Measurements from ENCODE around the gene NXPH1.

The NXPH1 gene

GRCh38 chr7:8515640-8516185 lies 82.3 kb downstream of the NXPH1 start:
- Mint-ChIP-seq H3K4me1 (peaks cover 6% of the 10 kb centered on the region), H3K27me3 (ENCODE audit: low read depth) (peaks cover 12% of the 10 kb centered on the region), H3K9me3 (no peaks in the 10 kb centered on the region), H3K4me3 (no peak overlapping the region), H3K36me3 (ENCODE audit: low read depth) (no peaks in the 10 kb centered on the region), H3K27ac (no peak overlapping the region)
- no peak for TF ChIP-seq CTCF (IDR thresholded peaks at IDR 0.05; ENCODE audit: unreplicated experiment in 3 of 3)

DNA sequence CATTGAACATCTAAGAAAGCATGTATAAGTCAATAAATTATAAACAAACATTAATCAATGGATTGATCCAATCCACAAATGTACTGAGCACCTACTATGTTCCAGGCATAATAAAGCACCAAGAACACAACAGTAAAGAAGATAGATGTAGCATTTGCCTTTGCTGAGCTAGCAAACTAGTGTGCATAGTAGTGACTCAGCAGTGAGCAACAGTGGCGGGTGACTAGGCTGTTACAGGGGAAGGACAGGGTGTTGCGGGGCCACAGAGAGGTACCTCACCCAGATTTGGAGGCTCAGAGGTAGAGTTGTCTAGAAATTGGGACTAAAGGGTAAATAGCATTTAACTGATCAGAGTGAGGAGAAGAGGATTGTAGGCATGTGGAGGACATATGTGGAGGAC lies 83.6 kb downstream of the NXPH1 start:
- peaks cover 2% of the 10 kb centered on the region for H3K4me1 Mint-ChIP-seq
- peaks cover 13% of the 10 kb centered on the region for H3K27me3 Mint-ChIP-seq (ENCODE audit: low read depth)
- H3K27ac Mint-ChIP-seq: no peak overlapping the region
- no peaks in the 10 kb centered on the region for H3K9me3 Mint-ChIP-seq
- no peaks in the 10 kb centered on the region for H3K36me3 Mint-ChIP-seq (ENCODE audit: low read depth)
- no peak overlapping the region for H3K4me3 Mint-ChIP-seq
- no peak for TF ChIP-seq CTCF (IDR thresholded peaks at IDR 0.05; ENCODE audit: unreplicated experiment in 3 of 3)

GRCh38 chr7:8528311-8528710 lies 94.9 kb downstream of the NXPH1 start:
- no peak for TF ChIP-seq CTCF (IDR thresholded peaks at IDR 0.05; ENCODE audit: unreplicated experiment in 3 of 3)
- Mint-ChIP-seq H3K4me1 (no peaks in the 10 kb centered on the region), H3K9me3 (peaks cover 12% of the 10 kb centered on the region), H3K27me3 (ENCODE audit: low read depth) (peaks cover 22% of the 10 kb centered on the region), H3K4me3 (no peak overlapping the region), H3K27ac (no peak overlapping the region), H3K36me3 (ENCODE audit: low read depth) (no peaks in the 10 kb centered on the region)

- no peaks in the 10 kb centered on the region for H3K4me1 Mint-ChIP-seq
- H3K4me3 Mint-ChIP-seq: no peak overlapping the region
- no peaks in the 10 kb centered on the region for H3K36me3 Mint-ChIP-seq (ENCODE audit: low read depth)
- no peak for TF ChIP-seq CTCF (IDR thresholded peaks at IDR 0.05; ENCODE audit: unreplicated experiment in 3 of 3)
- H3K27ac Mint-ChIP-seq: no peak overlapping the region
- H3K9me3 Mint-ChIP-seq: peaks cover 1% of the 10 kb centered on the region
- H3K27me3 Mint-ChIP-seq (ENCODE audit: low read depth): peaks cover 24% of the 10 kb centered on the region
Observed at GRCh38 chr7:8531991-8532515, 98.6 kb downstream of the NXPH1 start.

DNA sequence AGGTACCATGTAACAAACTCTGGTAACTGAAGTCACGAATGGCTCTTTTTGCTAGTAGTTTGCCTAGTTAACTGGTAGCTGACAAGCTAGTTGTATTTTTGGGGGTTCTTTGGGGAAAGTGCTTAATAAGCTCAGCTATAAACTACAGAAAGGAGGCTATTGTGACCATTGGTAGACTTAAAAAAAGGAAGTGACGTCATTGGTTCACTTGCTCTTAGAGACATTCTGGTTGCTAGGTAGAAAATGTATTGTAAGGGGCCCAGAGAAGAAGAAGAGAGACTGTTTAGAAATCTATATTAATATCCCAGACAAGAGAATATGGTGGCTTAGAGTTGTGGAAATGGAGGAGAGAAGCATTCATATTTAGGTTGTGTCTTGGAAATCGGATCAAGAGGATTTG lies 103.0 kb downstream of the NXPH1 start:
- no peak overlapping the region for H3K27ac Mint-ChIP-seq
- no peak for TF ChIP-seq CTCF (IDR thresholded peaks at IDR 0.05; ENCODE audit: unreplicated experiment in 3 of 3)
- no peak overlapping the region for H3K4me3 Mint-ChIP-seq
- no peaks in the 10 kb centered on the region for H3K36me3 Mint-ChIP-seq (ENCODE audit: low read depth)
- peaks cover 10% of the 10 kb centered on the region for H3K27me3 Mint-ChIP-seq (ENCODE audit: low read depth)
- no peaks in the 10 kb centered on the region for H3K4me1 Mint-ChIP-seq
- H3K9me3 Mint-ChIP-seq: no peaks in the 10 kb centered on the region

DNA sequence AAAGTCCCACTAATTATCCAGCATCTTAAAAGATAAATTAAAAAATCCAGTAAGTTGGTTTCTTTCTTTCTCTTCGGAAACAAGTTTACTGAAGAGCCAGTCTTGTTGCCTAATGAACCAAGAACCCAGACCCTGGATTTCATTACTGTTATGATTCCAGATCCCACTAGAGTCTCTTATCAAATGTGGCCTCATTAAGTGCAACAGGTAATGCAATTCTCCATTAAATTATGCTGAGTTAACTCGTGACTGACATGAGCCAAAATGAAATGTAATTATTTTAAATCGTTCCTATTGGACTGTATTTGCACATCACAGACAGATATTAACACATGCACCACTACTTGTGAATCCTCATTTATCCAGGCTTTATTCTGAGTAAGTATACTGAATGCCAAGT lies 115.6 kb downstream of the NXPH1 start:
- Mint-ChIP-seq H3K4me3 (no peak overlapping the region), H3K27ac (no peak overlapping the region), H3K27me3 (ENCODE audit: low read depth) (peaks cover 7% of the 10 kb centered on the region), H3K4me1 (no peaks in the 10 kb centered on the region), H3K36me3 (ENCODE audit: low read depth) (no peaks in the 10 kb centered on the region), H3K9me3 (no peaks in the 10 kb centered on the region)
- no peak for TF ChIP-seq CTCF (IDR thresholded peaks at IDR 0.05; ENCODE audit: unreplicated experiment in 3 of 3)

All from nephron (organoid).